Amniotic epithelial cell (primary cell): ENCODE data around the gene GK.
"Not testable (repeated sequence)": the region's sequence is repeated elsewhere in the genome, so short reads cannot be mapped to it uniquely, and the experiment has no call there.

ENCODE experiments used
- DNase-seq: peaks from one replicate; pipeline ENCODE4 v3.0.0-alpha.2; 2010; ENCODE audit warnings: low read depth

The GK gene

DNA sequence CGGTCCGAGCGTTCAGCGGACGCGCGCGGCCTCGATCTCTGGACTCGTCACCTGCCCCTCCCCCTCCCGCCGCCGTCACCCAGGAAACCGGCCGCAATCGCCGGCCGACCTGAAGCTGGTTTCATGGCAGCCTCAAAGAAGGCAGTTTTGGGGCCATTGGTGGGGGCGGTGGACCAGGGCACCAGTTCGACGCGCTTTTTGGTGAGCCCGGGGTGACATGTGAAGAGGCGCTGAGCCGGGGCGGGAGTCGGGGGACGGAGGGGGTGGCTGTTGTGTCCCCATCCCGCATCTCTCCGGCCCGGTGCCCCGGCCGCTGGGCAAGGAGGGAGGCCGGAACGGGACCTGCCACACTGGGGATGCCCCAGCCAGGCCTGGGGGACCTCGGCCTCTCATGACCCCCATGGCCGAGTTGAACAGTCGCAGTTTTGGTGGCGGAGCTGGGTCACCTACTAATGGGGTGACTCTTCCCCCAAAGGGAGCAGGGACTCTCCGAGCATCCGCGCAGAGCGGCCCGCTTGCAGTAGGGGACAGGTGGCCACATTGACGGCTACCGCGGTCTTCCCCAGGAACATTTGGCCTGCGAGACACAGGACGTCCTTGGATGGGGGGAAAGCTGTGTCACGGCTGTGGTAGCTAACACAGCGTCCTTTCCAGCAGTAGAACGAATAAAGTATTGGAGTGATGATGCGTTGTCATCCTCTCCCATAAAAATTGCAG, at the start of gene GK:
TSS of gene GK (plus strand) at position 9 of the 717 bp plus-strand sequence. CDS start at position 124, 115 bp downstream.
- DNase-seq: no peak

DNA sequence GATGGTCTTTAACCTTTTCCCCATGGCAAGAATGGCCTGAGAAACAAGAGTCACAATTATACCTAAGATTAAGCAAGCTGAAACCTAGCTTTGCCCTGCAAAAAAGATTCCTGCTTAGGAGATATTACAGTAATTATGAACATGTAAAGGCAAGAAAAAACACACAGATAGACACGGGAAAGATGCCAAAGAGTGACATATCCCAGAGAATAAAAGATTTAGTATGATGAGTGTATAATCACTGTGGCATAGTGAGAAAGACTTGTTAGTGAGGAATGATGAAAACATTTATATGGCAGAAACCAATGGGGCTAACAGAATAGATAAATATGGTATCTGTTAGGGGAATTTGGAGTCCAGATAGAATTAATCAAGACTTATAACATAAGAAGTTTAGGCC, 46.1 kb upstream of the GK start:
- DNase-seq: no peak

DNA sequence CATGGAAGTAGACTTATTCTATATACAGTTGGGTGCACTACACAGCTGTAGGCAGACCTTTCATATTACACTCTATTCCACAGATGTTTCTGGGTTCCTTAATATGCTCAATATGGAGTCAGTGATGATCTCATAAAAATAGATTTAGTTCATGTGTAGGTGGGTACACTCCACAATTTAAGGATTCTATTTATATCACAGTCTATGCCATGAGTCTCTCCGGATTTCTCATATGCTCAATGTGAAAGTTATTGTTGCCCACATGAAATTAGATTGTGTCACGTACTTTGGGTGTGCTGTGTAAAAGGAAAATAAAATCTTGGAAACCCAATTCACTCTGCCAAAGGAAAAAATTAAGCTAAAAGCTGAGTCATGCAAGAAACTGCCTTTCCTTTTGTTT, 43.2 kb upstream of the GK start:
- no peak for DNase-seq

DNA sequence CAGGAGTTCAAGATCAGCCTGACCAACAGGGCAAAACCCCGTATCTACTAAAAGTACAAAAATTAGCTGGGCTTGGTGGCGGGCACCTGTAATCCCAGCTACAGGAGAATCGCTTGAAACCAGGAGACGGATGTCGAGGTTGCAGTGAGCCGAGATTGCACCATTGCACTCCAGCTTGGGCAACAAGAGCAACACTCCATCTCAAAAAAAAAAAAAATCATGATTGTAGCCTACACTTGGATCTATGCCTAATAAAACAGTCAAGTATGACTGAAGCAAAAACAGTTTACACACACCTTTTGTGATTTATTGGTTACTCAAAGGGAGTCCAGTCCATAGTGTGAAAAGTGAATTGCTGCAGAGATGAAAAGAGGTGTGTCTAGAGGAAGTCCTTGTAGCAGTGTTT, 41.0 kb upstream of the GK start:
- no peak for DNase-seq

DNA sequence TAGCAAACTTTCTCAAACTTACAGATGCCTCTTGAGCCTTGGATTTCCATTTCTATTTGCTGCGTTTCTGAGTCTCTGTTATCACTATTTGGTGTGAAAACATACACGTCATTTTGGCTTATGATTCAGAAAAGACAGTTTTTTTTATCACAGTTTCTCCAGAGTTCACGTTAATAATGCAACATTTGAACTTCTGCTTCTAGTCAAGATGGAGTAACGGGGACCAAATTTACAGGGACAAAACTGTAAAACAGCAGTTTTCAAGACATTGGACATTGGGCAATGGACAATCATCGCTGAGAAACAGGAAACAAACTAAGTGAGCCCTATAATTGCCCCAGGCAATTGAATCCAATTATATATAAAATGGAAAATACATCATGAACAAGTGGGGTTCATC, 39.5 kb upstream of the GK start:
- no peak for DNase-seq

DNA sequence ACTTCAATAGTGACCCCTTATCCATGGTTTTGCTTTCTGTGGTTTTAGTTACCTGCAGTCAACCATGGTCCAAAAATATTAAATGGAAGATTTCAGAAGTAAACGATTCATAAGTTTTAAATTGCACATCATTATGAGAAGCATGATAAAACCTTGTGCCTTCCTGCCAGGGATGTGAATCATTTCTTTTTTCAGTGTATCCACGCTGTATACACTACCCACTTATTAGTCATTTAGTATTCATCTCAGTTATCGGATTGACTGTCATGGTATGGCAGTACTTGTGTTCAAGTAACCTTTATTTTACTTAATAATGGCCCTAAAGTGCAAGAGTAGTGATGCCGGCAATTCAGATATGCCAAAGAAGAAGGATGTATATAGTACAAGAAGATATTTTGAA, 38.0 kb upstream of the GK start:
- DNase-seq: peak; percentile 29

- no peak for DNase-seq
Measured at GRCh38 chrX:30618160-30618765, 35.0 kb upstream of the GK start.

GRCh38 chrX:30620125-30620524, 33.1 kb upstream of the GK start:
- no peak for DNase-seq

DNA sequence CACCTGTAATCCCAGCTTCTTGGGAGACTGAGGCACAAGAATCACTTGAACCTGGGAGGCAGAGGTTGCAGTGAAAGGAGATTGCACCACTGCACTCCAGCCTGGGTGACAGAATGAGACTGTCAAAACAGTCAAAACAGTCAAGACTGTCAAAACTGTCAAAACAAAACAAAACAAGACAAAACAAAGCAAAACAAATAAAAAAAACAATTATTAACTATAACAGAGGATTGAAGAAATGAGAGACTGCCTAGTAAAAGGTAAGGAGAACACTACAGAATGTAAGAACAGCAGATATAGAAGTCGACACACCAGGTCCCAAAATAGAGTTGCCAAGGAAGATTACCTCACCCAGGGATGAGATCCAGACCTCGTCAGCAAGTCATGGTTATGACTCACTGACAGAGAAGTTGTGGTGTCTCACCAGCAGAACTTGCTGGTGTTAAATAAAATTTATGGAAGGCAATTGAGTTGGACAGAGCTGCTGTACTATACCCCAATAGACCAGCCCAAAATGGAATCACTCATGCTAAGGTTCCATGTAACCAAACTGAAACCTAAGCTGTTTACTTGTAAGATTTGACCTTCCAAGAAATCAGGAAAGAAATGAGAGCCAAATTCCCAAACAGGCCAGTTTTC, 32.1 kb upstream of the GK start:
- DNase-seq: peak; percentile 89

DNA sequence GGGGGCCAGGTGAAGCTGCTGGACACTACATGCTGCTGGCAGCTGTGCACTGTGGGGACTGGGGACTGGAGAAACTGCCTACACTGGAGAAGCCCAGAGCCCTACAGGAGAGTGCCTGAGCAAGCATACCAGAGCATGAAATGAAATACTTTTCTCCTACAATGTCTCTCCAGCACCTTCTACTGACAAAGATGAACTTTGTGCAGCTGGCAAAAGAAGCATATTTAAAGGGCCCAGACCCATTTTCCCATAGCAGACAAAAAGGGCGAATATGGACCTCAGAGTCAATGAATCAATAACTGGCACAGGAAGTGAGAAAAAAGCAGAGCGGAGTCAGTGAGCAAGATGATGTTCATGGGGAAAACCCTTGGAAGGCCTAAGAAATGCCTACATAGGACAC, 30.9 kb upstream of the GK start:
- DNase-seq: no peak

GRCh38 chrX:30626402-30626801, 26.8 kb upstream of the GK start:
- DNase-seq: no peak

GRCh38 chrX:30627818-30628652, 25.2 kb upstream of the GK start:
- DNase-seq: no peak

GRCh38 chrX:30634070-30634469, 19.2 kb upstream of the GK start:
- not testable (repeated sequence) for DNase-seq

DNA sequence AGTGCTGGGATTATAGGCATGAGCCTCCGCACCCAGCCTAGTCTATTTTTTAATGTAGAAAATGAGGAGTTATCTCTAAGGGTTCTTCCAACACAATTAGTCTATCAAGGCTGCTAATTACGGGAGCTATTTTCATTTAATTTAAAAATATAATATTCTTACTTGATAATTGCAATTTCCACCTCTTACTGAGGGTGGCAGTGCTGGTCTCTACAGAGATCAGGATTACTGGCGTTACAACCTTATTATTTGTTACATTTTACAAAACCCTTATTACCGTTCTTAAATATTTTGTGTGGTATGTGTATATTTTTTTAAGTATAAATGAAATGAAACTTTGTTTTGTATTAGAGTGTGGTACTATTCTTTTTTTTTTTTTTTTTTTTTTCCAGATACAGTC, 17.6 kb upstream of the GK start:
- DNase-seq: no peak

DNA sequence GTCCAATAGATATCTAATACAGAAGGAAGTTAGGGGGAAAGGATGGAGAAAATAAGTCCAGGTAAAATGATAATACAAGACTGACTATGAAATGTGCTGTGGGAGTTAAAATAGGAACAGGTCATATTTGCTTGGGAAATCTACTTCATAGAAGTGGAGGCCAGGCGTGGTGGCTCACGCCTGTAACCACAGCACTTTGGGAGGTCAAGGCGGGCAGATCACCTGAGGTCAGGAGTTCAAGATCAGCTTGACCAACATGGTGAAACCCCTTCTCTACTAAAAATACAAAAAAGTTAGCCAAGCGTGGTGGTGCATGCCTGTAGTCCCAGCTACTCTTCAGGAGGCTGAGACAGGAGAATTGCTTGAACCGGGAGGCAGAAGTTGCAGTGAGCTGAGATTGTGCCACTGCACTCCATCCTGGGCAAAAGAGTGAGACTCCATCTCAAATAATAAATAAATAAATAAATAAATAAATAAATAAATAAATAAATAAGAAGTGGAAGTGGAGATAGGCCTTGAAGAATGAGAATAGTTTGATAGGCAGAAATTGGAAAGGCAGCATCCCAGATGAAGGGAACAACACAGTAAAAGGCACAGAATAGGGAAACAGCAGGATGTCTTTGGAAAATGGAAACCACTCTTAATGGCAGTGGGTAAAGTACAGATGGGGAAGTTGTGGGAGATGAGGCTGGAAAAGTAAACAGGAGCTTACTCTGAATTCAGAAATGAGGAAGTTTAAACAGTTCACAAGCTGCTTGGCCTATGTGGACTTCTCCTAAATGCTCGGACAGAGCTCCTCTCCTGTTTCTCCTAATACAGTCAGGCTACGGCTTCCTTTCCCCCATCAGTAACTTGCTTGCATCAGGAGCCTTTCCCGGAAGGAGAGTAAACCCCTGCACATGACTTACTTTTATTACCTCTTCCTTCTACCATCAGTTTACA, 15.1 kb upstream of the GK start:
- DNase-seq: no peak

- DNase-seq: not testable (repeated sequence)
Measured at GRCh38 chrX:30639702-30640101, 13.5 kb upstream of the GK start.

GRCh38 chrX:30642642-30643041, 10.6 kb upstream of the GK start:
- no peak for DNase-seq

GRCh38 chrX:30643313-30643821, 9.9 kb upstream of the GK start:
- peak; percentile 86 for DNase-seq

DNA sequence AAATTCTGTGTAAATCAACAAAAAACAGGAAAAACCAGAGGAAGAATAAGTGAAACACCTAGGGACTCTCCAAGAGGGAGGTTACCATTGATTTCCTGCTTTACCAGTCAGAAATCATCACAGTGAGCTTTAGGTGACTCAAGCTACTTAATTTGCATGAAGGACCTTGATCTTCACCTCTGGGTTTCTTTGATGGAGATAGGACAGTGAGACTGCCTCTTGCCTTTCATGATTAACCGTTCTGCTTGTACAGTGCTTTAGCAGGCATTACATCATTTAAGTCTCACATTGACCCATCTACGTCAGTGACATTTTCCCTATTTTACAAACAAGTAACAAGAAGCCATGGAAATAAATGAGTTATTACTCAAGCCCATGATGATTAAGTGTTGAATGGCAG, 3.4 kb upstream of the GK start:
- peak; percentile 35 for DNase-seq

GRCh38 chrX:30652527-30653414, 452 bp upstream of the GK start:
- peak; percentile 87 for DNase-seq
